ENCODE results near the gene PARVA.

Gene PARVA

DNA sequence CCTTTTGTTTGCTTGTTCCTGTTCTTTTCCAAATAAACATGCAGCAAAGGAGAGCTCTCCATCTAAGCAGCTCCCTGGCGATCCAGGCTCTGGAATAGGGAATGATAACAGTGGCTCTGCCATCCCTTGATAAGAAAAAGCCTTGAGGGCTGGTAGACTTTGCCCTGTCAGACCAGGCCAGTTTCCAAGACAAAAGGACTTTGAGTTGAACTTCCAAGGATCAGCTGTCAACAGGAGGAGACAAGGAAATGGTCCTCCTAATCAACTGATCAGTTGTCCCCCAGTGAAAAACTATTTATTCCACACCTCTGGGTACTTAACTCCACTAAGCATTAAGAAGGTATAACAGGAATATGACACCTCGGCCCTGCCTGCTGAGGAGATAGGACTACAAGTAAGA lies 127.8 kb downstream of the PARVA start:
- Histone ChIP-seq H3K9me3 (ENCODE audit: control insufficient read depth, insufficient read depth, low read depth, low read length) (no peaks in the 10 kb centered on the region), H3K4me3 (ENCODE audit: low read depth, low read length) (no peak overlapping the region), H3K36me3 (ENCODE audit: control insufficient read depth, insufficient read depth, low read length) (peaks cover 7% of the 10 kb centered on the region; the same call in 1 of the 2 replicates), H3K9ac (ENCODE audit: low read length) (no peak overlapping the region), H3K4me1 (ENCODE audit: control insufficient read depth, insufficient read depth, low read length) (peaks cover 48% of the 10 kb centered on the region), H3K27ac (ENCODE audit: low read depth, low read length) (no peak overlapping the region), H3K27me3 (ENCODE audit: control insufficient read depth, insufficient read depth, low read length) (no peaks in the 10 kb centered on the region)

DNA sequence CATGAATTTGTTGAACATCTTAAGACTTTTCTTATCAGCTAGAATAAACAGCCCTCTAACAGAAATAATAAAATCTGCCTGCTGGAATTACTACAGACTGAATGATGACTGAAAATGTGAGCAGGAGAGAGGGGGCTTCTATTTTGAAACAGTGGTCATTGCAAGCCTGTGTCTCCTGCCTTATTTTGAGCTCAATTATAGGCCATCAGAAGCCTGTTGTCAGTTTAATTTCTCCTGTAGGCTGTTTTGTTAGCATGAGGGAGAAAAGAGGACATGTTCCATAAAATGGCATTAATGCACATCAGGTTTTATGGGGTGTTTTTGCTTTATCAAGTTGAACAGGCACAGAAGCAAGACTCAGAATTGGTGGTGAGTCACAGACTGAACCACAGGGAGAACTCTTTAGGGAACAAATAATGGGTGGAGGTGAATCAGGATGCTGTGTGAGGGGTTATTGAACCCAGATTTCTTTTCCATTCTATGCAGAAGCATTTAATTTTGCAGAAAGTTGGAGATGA lies 129.1 kb downstream of the PARVA start:
- Histone ChIP-seq H3K36me3 (ENCODE audit: control insufficient read depth, insufficient read depth, low read length) (peaks cover 7% of the 10 kb centered on the region; the same call in 1 of the 2 replicates), H3K4me1 (ENCODE audit: control insufficient read depth, insufficient read depth, low read length) (peaks cover 48% of the 10 kb centered on the region), H3K4me3 (ENCODE audit: low read depth, low read length) (no peak overlapping the region), H3K9ac (ENCODE audit: low read length) (no peak overlapping the region), H3K27me3 (ENCODE audit: control insufficient read depth, insufficient read depth, low read length) (no peaks in the 10 kb centered on the region), H3K27ac (ENCODE audit: low read depth, low read length) (no peak overlapping the region), H3K9me3 (ENCODE audit: control insufficient read depth, insufficient read depth, low read depth, low read length) (no peaks in the 10 kb centered on the region)

GRCh38 chr11:12507391-12507790 lies 130.0 kb downstream of the PARVA start:
- no peaks in the 10 kb centered on the region for H3K27me3 ChIP-seq (ENCODE audit: control insufficient read depth, insufficient read depth, low read length)
- no peak overlapping the region for H3K4me3 ChIP-seq (ENCODE audit: low read depth, low read length)
- peaks cover 40% of the 10 kb centered on the region for H3K4me1 ChIP-seq (ENCODE audit: control insufficient read depth, insufficient read depth, low read length)
- H3K27ac ChIP-seq (ENCODE audit: low read depth, low read length), result no peak overlapping the region
- peaks cover 7% of the 10 kb centered on the region; the same call in 1 of the 2 replicates for H3K36me3 ChIP-seq (ENCODE audit: control insufficient read depth, insufficient read depth, low read length)
- H3K9me3 ChIP-seq (ENCODE audit: control insufficient read depth, insufficient read depth, low read depth, low read length), result no peaks in the 10 kb centered on the region
- no peak overlapping the region for H3K9ac ChIP-seq (ENCODE audit: low read length)

DNA sequence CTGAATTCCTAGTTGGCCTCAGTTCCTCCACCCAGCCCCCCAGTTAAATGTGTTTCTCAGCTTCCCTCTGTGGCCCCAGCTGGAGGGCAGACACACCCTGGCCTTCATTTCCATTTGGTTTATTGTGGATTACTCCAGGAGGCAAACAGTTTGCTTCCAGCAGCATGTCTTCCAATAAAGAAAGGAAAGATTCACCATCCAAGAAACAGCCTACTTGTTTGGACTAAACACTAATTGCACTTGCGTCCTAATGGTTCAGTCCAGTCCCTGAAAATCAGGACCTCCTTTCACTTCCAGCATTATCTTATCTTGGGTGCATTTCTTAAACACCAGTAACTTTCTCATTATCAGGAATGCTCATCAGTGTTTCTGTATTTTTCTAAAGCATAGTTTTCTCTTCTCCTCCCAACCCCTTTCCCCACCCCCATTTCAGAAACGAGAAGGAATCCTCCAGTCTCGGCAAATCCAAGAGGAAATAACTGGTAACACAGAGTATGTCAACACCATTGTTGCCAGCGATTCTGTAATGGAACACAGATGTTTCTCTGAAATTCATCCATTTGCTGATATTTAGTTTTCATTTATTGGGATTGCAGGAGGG lies 130.9 kb downstream of the PARVA start:
- Histone ChIP-seq H3K27me3 (ENCODE audit: control insufficient read depth, insufficient read depth, low read length) (no peaks in the 10 kb centered on the region), H3K9ac (ENCODE audit: low read length) (no peak overlapping the region), H3K27ac (ENCODE audit: low read depth, low read length) (no peak overlapping the region), H3K9me3 (ENCODE audit: control insufficient read depth, insufficient read depth, low read depth, low read length) (no peaks in the 10 kb centered on the region), H3K4me3 (ENCODE audit: low read depth, low read length) (no peak overlapping the region), H3K36me3 (ENCODE audit: control insufficient read depth, insufficient read depth, low read length) (peaks cover 7% of the 10 kb centered on the region; the same call in 1 of the 2 replicates), H3K4me1 (ENCODE audit: control insufficient read depth, insufficient read depth, low read length) (peaks cover 33% of the 10 kb centered on the region)

DNA sequence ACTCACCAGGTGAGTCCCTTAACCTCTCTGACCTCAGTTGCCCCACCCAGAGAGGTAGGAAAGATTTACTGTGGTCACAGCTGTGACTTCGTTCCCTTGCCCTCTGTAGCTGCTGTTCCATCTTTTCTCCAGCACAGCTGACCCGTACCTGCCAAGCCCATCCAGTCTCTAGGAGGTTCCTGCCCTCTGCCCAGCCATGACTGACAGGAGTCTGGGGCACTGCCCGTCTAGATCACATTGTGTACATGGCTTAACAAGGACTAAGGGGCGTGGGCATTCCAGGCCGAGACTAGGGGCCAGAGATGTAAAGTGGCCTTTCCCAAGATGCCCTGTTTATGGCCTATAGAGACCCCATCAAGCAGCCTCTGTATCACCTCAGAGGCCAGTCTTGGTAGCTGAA lies 132.0 kb downstream of the PARVA start:
- H3K9ac ChIP-seq (ENCODE audit: low read length), result no peak overlapping the region
- no peak overlapping the region for H3K4me3 ChIP-seq (ENCODE audit: low read depth, low read length)
- H3K27ac ChIP-seq (ENCODE audit: low read depth, low read length), result no peak overlapping the region
- no peaks in the 10 kb centered on the region for H3K27me3 ChIP-seq (ENCODE audit: control insufficient read depth, insufficient read depth, low read length)
- peaks cover 4% of the 10 kb centered on the region; the same call in 1 of the 2 replicates for H3K36me3 ChIP-seq (ENCODE audit: control insufficient read depth, insufficient read depth, low read length)
- H3K9me3 ChIP-seq (ENCODE audit: control insufficient read depth, insufficient read depth, low read depth, low read length), result no peaks in the 10 kb centered on the region
- H3K4me1 ChIP-seq (ENCODE audit: control insufficient read depth, insufficient read depth, low read length), result peaks cover 33% of the 10 kb centered on the region

GRCh38 chr11:12512132-12512531 lies 134.8 kb downstream of the PARVA start:
- peaks cover 20% of the 10 kb centered on the region for H3K4me1 ChIP-seq (ENCODE audit: control insufficient read depth, insufficient read depth, low read length)
- H3K9ac ChIP-seq (ENCODE audit: low read length), result no peak overlapping the region
- H3K4me3 ChIP-seq (ENCODE audit: low read depth, low read length), result no peak overlapping the region
- no peaks in the 10 kb centered on the region for H3K9me3 ChIP-seq (ENCODE audit: control insufficient read depth, insufficient read depth, low read depth, low read length)
- no peaks in the 10 kb centered on the region for H3K27me3 ChIP-seq (ENCODE audit: control insufficient read depth, insufficient read depth, low read length)
- H3K27ac ChIP-seq (ENCODE audit: low read depth, low read length), result no peak overlapping the region
- no peaks in the 10 kb centered on the region for H3K36me3 ChIP-seq (ENCODE audit: control insufficient read depth, insufficient read depth, low read length)

DNA sequence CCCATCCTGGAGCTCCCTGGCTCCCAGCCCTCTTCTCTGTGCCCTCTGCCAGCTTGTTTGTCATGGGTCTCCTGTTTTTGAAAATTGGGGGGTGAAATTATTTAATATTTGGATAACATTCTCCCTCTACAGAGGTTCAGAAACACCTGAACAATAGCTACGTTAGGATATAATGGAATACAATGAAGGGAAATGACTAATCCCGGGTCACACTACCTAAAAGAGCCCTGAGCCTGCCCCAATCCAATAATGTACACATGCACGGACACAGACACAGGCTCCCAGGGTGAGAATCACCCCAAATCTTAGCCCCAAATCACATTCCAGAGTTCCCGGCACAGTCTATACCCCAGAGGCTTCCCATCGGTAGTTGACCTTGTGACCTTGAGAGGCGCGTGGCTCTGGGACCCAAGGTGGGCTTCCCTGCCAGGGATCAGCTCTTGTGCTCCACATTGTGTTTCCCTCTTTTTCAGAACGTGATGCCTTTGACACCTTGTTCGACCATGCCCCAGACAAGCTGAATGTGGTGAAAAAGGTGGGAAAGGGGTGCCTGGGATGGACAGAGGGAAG lies 135.5 kb downstream of the PARVA start:
- Histone ChIP-seq H3K36me3 (ENCODE audit: control insufficient read depth, insufficient read depth, low read length) (no peaks in the 10 kb centered on the region), H3K4me3 (ENCODE audit: low read depth, low read length) (no peak overlapping the region), H3K27ac (ENCODE audit: low read depth, low read length) (no peak overlapping the region), H3K9ac (ENCODE audit: low read length) (no peak overlapping the region), H3K9me3 (ENCODE audit: control insufficient read depth, insufficient read depth, low read depth, low read length) (no peaks in the 10 kb centered on the region), H3K4me1 (ENCODE audit: control insufficient read depth, insufficient read depth, low read length) (peaks cover 14% of the 10 kb centered on the region), H3K27me3 (ENCODE audit: control insufficient read depth, insufficient read depth, low read length) (no peaks in the 10 kb centered on the region)

DNA sequence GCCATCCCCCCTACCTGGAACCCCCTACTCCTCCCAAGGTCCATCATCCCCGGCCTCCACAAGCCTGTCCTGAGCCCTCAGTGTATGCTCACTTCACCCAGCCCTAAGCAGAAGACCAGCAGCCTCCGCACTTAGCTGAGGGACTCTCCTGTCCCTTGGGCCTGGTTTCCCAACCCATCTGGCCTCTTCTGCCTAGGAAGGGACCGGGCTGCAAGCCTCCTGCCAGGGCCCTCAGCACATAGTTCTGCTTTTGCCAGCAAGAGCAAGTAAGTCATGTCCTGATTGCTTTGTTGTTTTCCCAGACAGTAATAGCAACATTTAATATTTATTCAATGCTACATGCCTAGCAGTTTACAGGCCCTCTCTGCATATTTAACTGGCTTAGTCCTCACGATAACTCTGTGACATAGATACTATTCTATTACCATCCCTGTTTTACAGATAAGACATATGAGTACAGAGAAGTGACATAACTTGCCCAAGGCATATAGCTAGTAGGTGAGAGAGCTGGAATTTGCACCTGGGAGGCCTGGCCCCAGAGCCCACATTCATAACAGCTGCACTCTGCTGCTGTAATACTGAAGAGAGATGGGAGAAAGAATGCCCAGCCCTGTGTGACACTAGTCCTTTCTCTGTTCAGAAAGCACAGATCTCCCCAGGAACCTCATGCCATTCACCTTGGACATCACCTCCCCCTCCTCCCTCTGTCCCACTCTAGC lies 139.2 kb downstream of the PARVA start:
- Histone ChIP-seq H3K4me3 (ENCODE audit: low read depth, low read length) (no peak overlapping the region), H3K4me1 (ENCODE audit: control insufficient read depth, insufficient read depth, low read length) (no peaks in the 10 kb centered on the region), H3K27me3 (ENCODE audit: control insufficient read depth, insufficient read depth, low read length) (no peaks in the 10 kb centered on the region), H3K9ac (ENCODE audit: low read length) (no peak overlapping the region), H3K27ac (ENCODE audit: low read depth, low read length) (no peak overlapping the region), H3K9me3 (ENCODE audit: control insufficient read depth, insufficient read depth, low read depth, low read length) (no peaks in the 10 kb centered on the region), H3K36me3 (ENCODE audit: control insufficient read depth, insufficient read depth, low read length) (no peaks in the 10 kb centered on the region)

DNA sequence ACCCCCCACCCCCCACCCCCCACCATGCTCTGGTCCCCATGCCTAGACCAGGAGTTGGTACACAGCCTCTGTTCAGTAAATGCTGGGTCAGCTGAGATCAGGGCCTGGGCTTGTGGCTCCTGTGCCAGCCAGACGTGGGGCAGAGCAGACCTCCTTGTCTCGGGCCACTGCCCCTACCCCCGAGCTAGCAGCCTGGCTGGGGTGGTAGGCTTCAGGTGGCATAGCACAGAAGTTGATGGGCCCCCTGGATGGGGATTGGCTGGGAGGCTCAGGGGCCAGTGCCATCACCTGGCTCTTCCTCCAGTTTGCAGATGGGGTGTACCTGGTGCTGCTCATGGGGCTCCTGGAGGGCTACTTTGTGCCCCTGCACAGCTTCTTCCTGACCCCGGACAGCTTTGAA lies 139.9 kb downstream of the PARVA start:
- Histone ChIP-seq H3K27ac (ENCODE audit: low read depth, low read length) (no peak overlapping the region), H3K9ac (ENCODE audit: low read length) (no peak overlapping the region), H3K4me3 (ENCODE audit: low read depth, low read length) (no peak overlapping the region)

GRCh38 chr11:12517741-12518140 lies 140.4 kb downstream of the PARVA start:
- no peaks in the 10 kb centered on the region for H3K27me3 ChIP-seq (ENCODE audit: control insufficient read depth, insufficient read depth, low read length)
- no peaks in the 10 kb centered on the region for H3K36me3 ChIP-seq (ENCODE audit: control insufficient read depth, insufficient read depth, low read length)
- H3K4me1 ChIP-seq (ENCODE audit: control insufficient read depth, insufficient read depth, low read length), result no peaks in the 10 kb centered on the region
- H3K9me3 ChIP-seq (ENCODE audit: control insufficient read depth, insufficient read depth, low read depth, low read length), result no peaks in the 10 kb centered on the region
- H3K9ac ChIP-seq (ENCODE audit: low read length), result no peak overlapping the region
- no peak overlapping the region for H3K4me3 ChIP-seq (ENCODE audit: low read depth, low read length)
- no peak overlapping the region for H3K27ac ChIP-seq (ENCODE audit: low read depth, low read length)

More for the DNA sequence above, 139.9 kb downstream of the PARVA start:
- H3K9me3 ChIP-seq (ENCODE audit: control insufficient read depth, insufficient read depth, low read depth, low read length), result no peaks in the 10 kb centered on the region
- no peaks in the 10 kb centered on the region for H3K27me3 ChIP-seq (ENCODE audit: control insufficient read depth, insufficient read depth, low read length)
- H3K4me1 ChIP-seq (ENCODE audit: control insufficient read depth, insufficient read depth, low read length), result no peaks in the 10 kb centered on the region
- H3K36me3 ChIP-seq (ENCODE audit: control insufficient read depth, insufficient read depth, low read length), result no peaks in the 10 kb centered on the region

All from HUES6 (cell line).